ENCODE results near the gene MBNL1.

Gene MBNL1, protein sequence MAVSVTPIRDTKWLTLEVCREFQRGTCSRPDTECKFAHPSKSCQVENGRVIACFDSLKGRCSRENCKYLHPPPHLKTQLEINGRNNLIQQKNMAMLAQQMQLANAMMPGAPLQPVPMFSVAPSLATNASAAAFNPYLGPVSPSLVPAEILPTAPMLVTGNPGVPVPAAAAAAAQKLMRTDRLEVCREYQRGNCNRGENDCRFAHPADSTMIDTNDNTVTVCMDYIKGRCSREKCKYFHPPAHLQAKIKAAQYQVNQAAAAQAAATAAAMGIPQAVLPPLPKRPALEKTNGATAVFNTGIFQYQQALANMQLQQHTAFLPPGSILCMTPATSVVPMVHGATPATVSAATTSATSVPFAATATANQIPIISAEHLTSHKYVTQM

DNA sequence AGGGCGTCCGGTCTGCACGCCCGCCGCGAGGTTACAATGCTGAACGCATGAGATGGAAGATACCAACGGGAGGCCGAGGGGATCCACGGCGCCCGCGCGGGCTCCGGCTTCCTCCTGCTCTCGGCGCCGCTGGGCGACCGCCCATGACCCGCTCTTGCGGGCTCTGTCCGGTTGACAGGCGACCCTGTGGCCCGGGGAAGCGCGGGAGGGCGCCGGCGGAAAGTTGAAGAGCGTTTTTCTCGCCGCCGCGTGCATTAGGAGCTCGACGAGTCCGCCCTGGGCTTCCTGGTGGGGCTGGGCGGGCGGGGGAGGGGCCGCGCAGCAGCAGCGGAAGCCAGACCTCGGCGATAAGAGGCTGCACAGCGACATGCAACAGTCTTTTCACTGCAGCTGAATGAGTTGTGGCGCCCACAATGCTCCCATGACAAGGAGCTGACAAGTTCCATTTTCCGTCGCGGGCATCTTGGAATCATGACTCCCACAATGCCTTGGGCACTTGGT, at the start of gene MBNL1:
Gene MBNL1 (plus strand): TSS at position 375 of the 501 bp plus-strand sequence. CDS start 31,265 bp downstream, outside the sequence.
- DNase-seq = peak; percentile 43 to 96 (median 81)

- DNase-seq = no peak
Observed at GRCh38 chr3:152219216-152219615, 49.5 kb upstream of the MBNL1 start.

DNA sequence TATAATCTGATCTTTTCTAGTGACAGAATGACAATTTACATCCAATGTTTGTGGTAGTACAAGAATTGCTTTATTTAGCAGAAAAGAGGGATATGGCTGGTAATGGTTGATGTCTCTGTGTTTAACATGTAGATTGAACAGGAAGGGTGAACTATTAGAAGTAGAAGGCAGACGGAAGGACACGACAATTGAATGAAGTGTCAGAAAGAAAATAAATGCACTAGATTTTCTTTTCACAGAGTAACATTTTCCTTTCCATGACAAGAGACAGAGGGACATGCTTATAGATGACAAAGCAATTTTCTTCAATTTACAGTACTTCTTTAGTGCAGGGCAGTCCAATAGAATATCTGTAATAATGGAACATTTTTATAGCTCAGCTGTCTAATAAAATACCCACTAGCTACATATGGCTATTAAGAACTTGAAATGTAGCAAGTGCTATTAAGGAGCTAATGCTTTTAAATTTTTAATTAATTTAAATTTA, 48.9 kb upstream of the MBNL1 start:
- no peak for DNase-seq

DNA sequence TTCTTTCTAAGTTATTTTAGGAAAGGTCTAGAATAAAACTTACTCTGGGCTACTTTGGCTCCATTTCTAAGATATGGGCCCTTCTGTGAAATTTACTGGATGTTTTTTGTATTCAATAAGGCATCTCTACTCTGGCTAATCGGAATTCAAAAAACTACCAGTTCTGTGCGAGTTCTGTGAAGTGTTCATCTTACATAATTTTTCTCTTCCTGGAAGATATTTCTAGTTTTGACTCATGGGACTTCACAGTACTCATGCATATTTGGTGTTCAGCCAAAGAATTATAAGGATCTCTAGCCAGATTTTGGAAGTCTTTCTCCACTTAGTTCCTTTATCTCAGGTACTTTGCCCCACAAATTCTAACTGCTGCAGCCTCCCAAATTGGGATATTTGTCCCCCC, 46.4 kb upstream of the MBNL1 start:
- DNase-seq = no peak

GRCh38 chr3:152225201-152225600, 43.5 kb upstream of the MBNL1 start:
- no peak for DNase-seq

GRCh38 chr3:152226176-152226575, 42.6 kb upstream of the MBNL1 start:
- no peak for DNase-seq

DNA sequence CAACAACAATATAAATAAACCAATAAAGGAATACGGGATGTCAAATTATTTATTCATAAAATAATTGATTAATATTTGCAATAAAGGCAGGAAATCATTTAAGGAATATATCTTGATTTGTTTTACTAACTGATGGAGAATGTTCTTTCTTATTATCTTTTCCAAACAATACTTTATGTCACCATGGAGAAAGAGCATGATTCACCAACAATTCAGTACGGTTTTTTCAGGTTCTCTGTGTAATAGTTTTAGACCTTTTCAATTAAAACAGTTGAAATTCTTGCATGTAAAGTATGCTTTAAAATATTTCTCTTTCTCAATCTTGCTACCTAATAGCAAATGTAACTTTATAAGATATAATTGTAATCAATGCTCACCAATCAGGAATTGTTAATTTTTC, 41.7 kb upstream of the MBNL1 start:
- no peak for DNase-seq

DNA sequence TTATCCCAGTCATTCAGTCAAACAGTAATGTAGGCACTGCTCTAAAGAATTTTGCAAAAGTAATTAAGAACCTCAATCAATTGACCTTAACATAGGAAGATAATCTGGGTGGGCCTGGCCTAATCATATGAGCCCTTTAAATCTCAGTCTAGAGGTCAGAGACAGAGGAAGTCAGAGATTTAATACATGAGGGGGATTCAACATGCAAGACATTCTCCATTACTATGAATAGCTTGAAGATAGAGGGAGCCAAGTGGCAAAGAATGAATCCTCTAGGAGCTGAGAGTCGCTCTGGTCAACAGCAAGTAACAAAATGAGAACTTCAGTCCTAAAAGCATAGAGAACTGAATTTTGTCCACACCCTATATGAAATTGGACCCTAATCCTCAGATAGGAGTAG, 39.0 kb upstream of the MBNL1 start:
- DNase-seq = no peak

GRCh38 chr3:152230370-152230769, 38.4 kb upstream of the MBNL1 start:
- no peak for DNase-seq

GRCh38 chr3:152232001-152232400, 36.7 kb upstream of the MBNL1 start:
- no peak for DNase-seq

- DNase-seq = no peak
Observed at GRCh38 chr3:152232679-152233078, 36.0 kb upstream of the MBNL1 start.

GRCh38 chr3:152234657-152235375, 33.9 kb upstream of the MBNL1 start:
- no peak for DNase-seq

DNA sequence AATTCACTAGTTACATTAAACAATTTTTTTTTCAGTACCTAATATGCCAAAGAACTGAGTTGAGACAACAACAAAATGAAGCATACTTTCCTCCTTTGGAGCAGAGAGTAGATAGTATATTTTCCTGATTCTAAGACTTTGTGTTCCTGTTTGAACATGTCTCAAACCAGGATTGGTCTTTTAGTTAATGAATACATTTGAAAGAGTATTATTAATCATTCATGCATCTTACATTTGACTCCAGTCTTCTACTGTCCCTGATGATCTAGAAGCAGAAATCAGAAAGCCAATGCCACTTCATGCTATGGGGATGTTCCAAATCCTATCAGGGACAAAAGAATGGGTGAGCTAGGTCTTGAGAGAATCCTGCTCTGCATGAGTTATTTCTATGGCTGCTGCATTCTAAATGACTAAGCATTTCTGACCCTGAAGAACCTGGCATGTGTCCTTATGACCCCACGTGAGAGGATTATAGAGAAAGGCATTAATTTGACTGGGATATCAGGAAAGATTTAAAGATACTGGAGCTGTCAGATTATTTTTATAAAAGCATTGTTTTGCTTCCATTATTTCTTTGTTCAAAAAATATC, 32.9 kb upstream of the MBNL1 start:
- DNase-seq = no peak

GRCh38 chr3:152236716-152237115, 32.0 kb upstream of the MBNL1 start:
- no peak for DNase-seq

DNA sequence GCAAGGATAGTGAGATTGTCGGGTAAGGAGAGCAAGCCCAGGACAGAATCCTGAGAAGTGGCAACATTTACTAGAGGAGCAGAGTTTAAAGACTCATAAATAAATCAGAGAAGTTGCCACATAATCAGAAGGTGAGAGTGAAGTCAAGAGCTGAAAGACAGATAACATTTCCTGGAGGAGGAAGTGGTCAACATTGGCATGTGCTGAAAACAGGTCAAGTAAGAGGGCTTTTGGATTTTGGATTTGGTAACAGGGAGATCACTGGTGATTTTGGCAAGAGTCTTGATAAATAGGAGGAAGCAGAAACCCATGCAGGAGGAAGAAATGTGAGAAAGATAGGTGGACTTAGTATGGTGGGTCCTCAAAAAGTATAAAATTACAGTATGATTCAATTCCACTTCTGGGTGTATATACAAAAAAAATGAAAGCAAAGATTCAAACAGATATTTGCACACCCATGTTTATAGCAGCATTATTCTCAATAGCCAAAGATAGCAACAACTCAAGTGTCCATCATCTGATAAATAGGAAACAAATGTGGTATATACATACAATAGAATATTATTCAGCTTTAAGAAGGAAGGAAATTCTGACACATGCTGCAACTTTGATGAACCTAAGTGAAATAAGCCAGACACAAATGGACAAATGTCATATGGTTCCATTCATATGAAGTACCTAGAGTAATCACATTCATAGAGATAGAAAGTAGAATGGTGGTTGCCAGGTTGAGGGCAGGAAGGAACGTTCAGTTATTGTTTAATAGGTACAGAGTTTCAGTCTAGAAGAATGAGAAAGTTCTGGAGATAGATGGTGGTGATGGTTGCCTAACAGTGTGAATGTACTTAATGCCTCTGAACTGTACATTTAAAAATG, 27.3 kb upstream of the MBNL1 start:
- no peak for DNase-seq

DNA sequence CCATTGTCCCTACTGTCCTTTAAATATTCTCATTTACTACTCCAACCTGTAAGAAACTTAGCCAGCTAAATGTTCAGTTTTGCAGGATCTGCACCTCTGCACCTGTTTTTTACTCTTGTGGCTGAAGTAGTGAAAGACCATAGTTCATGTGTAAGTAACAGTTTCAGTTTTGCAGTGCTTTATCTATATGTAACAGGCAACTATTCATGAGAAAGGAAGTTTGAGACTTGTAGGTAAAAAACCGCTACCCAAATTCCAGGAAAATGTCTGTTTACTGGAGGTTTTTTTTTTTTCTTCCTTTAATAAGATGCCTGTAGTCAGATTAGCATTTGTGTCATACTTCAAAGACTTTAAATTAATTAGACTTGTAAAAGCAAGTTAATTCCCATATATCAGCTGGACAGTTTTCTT, 25.4 kb upstream of the MBNL1 start:
- no peak for DNase-seq

GRCh38 chr3:152243721-152244516, 24.8 kb upstream of the MBNL1 start:
- DNase-seq = no peak

- no peak for DNase-seq
Observed at GRCh38 chr3:152244517-152244888, 24.2 kb upstream of the MBNL1 start.

GRCh38 chr3:152245498-152246170, 23.1 kb upstream of the MBNL1 start:
- no peak for DNase-seq

- DNase-seq = no peak
Observed at GRCh38 chr3:152251916-152252315, 16.8 kb upstream of the MBNL1 start.
